Measurements from ENCODE around the gene SPOCK1.

DNA sequence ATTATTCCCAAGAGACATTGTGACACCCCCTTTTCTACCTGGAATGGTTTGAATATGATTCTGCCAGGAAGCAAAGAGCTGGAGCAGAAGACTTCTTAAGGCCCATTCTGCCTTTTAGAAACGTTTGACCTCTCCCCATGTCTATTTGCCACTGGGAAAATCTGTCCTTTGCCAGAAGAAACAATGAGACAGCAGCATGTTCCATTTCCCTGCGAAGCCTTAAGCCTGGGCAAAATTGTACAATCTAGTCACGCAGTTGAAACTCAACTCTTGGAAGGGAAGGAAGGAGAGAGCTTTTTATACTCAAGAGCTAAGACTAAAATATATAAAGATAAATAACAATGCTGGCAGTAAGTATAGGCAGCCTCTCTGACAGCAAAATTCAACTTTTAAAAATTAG lies 22.1 kb upstream of the SPOCK1 start:
- TF ChIP-seq EZH2 (IDR thresholded peaks at IDR 0.05; ENCODE audit: borderline replicate concordance) = no peak
- TF ChIP-seq, protein P1, sequence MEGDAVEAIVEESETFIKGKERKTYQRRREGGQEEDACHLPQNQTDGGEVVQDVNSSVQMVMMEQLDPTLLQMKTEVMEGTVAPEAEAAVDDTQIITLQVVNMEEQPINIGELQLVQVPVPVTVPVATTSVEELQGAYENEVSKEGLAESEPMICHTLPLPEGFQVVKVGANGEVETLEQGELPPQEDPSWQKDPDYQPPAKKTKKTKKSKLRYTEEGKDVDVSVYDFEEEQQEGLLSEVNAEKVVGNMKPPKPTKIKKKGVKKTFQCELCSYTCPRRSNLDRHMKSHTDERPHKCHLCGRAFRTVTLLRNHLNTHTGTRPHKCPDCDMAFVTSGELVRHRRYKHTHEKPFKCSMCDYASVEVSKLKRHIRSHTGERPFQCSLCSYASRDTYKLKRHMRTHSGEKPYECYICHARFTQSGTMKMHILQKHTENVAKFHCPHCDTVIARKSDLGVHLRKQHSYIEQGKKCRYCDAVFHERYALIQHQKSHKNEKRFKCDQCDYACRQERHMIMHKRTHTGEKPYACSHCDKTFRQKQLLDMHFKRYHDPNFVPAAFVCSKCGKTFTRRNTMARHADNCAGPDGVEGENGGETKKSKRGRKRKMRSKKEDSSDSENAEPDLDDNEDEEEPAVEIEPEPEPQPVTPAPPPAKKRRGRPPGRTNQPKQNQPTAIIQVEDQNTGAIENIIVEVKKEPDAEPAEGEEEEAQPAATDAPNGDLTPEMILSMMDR (IDR thresholded peaks at IDR 0.05; ENCODE audit: poor library complexity) = no peak

All from hepatocyte (in vitro differentiated cells).